Lung (tissue), 12 donors: ENCODE measurements around the gene EEF1A1. TPM values are rescaled to one million over a fixed set of nuclear protein-coding genes. Genes with fewer than 3 reads are reported as not detected.

ENCODE experiments used
- ATAC-seq: fragments of 200-7000 bp; cut with Tn5 transposase; one replicate; pipeline ENCODE4 v1.9.1; 2020; ENCODE audit warnings: moderate number of reproducible peaks; ENCODE audit not compliant: insufficient read depth, low FRiP score
- DNase-seq, 3 donors: peaks; one replicate each; pipeline ENCODE4 v3.0.0-alpha.2; 2013 to 2017
- H3K27ac ChIP-seq, 2 donors: one replicate each; pipeline ENCODE4 v1.5.1; 2013; ENCODE audit warnings: mild to moderate bottlenecking in 2 of 2, moderate library complexity in 2 of 2, control low read depth in 1 of 2, inconsistent platforms in 1 of 2, low read depth in 1 of 2, low read length in 1 of 2
- H3K27me3 ChIP-seq, 3 donors: one replicate each; pipeline ENCODE4 v1.5.1; 2013; ENCODE audit warnings: low read length in 2 of 3; ENCODE audit not compliant: control insufficient read depth in 3 of 3, insufficient read depth in 3 of 3
- H3K36me3 ChIP-seq, 4 donors: one replicate each; pipeline ENCODE4 v1.5.1; 2013; ENCODE audit warnings: low read length in 4 of 4, mild to moderate bottlenecking in 1 of 4, moderate library complexity in 1 of 4; ENCODE audit not compliant: control insufficient read depth in 4 of 4, insufficient read depth in 4 of 4
- H3K4me1 ChIP-seq, 5 donors: one replicate each; pipeline ENCODE4 v1.5.1; 2013; ENCODE audit warnings: low read length in 5 of 5, mild to moderate bottlenecking in 2 of 5, moderate library complexity in 1 of 5; ENCODE audit not compliant: control insufficient read depth in 5 of 5, insufficient read depth in 5 of 5
- H3K4me3 ChIP-seq: one replicate; pipeline ENCODE4 v1.5.1; 2013; ENCODE audit warnings: mild to moderate bottlenecking, control low read depth, moderate library complexity
- H3K9ac ChIP-seq, 2 donors: one replicate each; pipeline ENCODE4 v1.5.1; 2013; ENCODE audit warnings: low read length in 2 of 2, control low read depth in 1 of 2; ENCODE audit not compliant: insufficient read depth in 1 of 2
- H3K9me3 ChIP-seq, 4 donors: one replicate each; pipeline ENCODE4 v1.5.1; 2013; ENCODE audit warnings: low read length in 3 of 4, mild to moderate bottlenecking in 1 of 4, moderate library complexity in 1 of 4; ENCODE audit not compliant: control insufficient read depth in 4 of 4, insufficient read depth in 3 of 4
- CTCF ChIP-seq: IDR thresholded peaks from 2 replicates; pipeline ENCODE4 v1.5.1; 2012; ENCODE audit warnings: mild to moderate bottlenecking; ENCODE audit errors: control extremely low read depth, extremely low read depth
- WGBS, 2 donors: extraction: QIAGEN DNeasy Blood & Tissue Kit; methylation state at CpG; one replicate each; pipeline ENCODE4 v1.1.7; 2013; 5-methylcytosine and 5-hydroxymethylcytosine counted together
- polyA plus RNA-seq, 2 donors: library from polyadenylated mRNA; stranded (reverse); fragments of 200-250 nt; gene quantifications; one replicate each; pipeline ENCODE4 v1.2.1, GENCODE V29; 2013
- total RNA-seq, 2 donors: library from RNA; depleted of rRNA in 1 of 2; stranded (reverse); fragments of >200 nt in 1 of 2; gene quantifications; one replicate each; pipeline ENCODE4 v1.2.1, GENCODE V29; 2014 to 2021
- donor health status: control.
- donor health status: control.
- donor health status: Bipolar disorder and iron deficiency.
- donor health status: healthy.
- donor health status: DM: yes; HTN: yes; CAD: no.

Gene EEF1A1
- total and polyA plus RNA-seq, 4 donors = 7,767 to 13,654 (median 8,196) TPM

- Histone ChIP-seq H3K4me3 (no peak overlapping the region), H3K36me3 (peaks cover 27 to 46% (median 35%) of the 10 kb centered on the region in 4 donors), H3K9ac (no peak overlapping the region), H3K27me3 (no peaks in the 10 kb centered on the region), H3K9me3 (no peaks in the 10 kb centered on the region), H3K27ac (no peak overlapping the region), H3K4me1 (no peaks in the 10 kb centered on the region)
- WGBS, 2 donors = 96 to 98% methylated on average over 7 of the region's 7 CpGs
- TF ChIP-seq CTCF = no peak
- ATAC-seq (no peak), DNase-seq (no peak)
Observed at GRCh38 chr6:73487473-73487872, 33.4 kb downstream of the EEF1A1 start.

- Histone ChIP-seq H3K4me3 (no peak overlapping the region), H3K36me3 (peaks cover 35 to 56% (median 48%) of the 10 kb centered on the region in 4 donors), H3K4me1 (no peaks in the 10 kb centered on the region), H3K27me3 (no peaks in the 10 kb centered on the region), H3K9ac (no peak overlapping the region), H3K9me3 (no peaks in the 10 kb centered on the region), H3K27ac (no peak overlapping the region)
- ATAC-seq (no peak), DNase-seq (no peak)
- TF ChIP-seq CTCF = no peak
- WGBS, 2 donors = 89 to 91% methylated on average over 2 of the region's 2 CpGs
Observed at GRCh38 chr6:73484438-73484837, 36.4 kb downstream of the EEF1A1 start.

GRCh38 chr6:73481969-73482368 is 38.9 kb downstream of the EEF1A1 start:
- peaks cover 29 to 48% (median 43%) of the 10 kb centered on the region in 4 donors for H3K36me3 ChIP-seq
- no peak for ATAC-seq
- DNase-seq = no peak

More at GRCh38 chr6:73481969-73482368, 38.9 kb downstream of the EEF1A1 start:
- TF ChIP-seq CTCF = no peak
- Histone ChIP-seq H3K4me1 (no peaks in the 10 kb centered on the region), H3K9me3 (no peaks in the 10 kb centered on the region), H3K4me3 (no peak overlapping the region), H3K9ac (no peak overlapping the region), H3K27me3 (no peaks in the 10 kb centered on the region), H3K27ac (no peak overlapping the region)
- WGBS, 2 donors = 93 to 94% methylated on average over 12 of the region's 12 CpGs
